ENCODE results near the gene CFAP206. TPM values are rescaled to one million over a fixed set of nuclear protein-coding genes. Genes with fewer than 3 reads are reported as not detected.

Gene CFAP206
- total and polyA plus RNA-seq, 2 experiments from 2014 or later: not detected

GRCh38 chr6:87366899-87367298, 40.9 kb upstream of the CFAP206 start:
- in situ Hi-C loops (cut with MboI): no loop called here
- 76 to 83% methylated on average over 3 of the region's 3 CpGs for WGBS, 2 experiments (ENCODE audit: low coverage in 1 of 2, low lambda C conversion rate in 2 of 2, missing lambda C conversion rate in 2 of 2)
- H4K20me1 ChIP-seq (ENCODE audit: insufficient read depth): no peaks in the 10 kb centered on the region
- no peaks in the 10 kb centered on the region for H3K4me1 ChIP-seq (ENCODE audit: insufficient read depth)
- TF ChIP-seq EZH2phosphoT487 (IDR thresholded peaks at IDR 0.05; ENCODE audit: insufficient read depth, low read depth) (no peak), EZH2 (IDR thresholded peaks at IDR 0.05; ENCODE audit: insufficient read depth, poor library complexity, severe bottlenecking) (no peak)
- no peak overlapping the region for H3K27ac ChIP-seq
- H3K9me2 ChIP-seq (ENCODE audit: insufficient read depth): no peaks in the 10 kb centered on the region
- no peaks in the 10 kb centered on the region for H3K27me3 ChIP-seq (replicated peaks; ENCODE audit: insufficient read depth)
- H3K9ac ChIP-seq: no peak overlapping the region
- no peaks in the 10 kb centered on the region for H3F3A ChIP-seq (ENCODE audit: insufficient read depth)
- H3K4me3 ChIP-seq: no peak overlapping the region
- DNase-seq: no peak
- no peak overlapping the region for H3K4me2 ChIP-seq (ENCODE audit: unreplicated experiment)
- no peak overlapping the region for H2AFZ ChIP-seq
- H3K9me3 ChIP-seq (ENCODE audit: low read depth): no peaks in the 10 kb centered on the region
- H3K79me2 ChIP-seq (ENCODE audit: insufficient read depth): no peaks in the 10 kb centered on the region
- H3K36me3 ChIP-seq (ENCODE audit: low read depth): no peaks in the 10 kb centered on the region

- 92% methylated on average over 2 of the region's 2 CpGs for WGBS, 2 experiments (ENCODE audit: low coverage in 1 of 2, low lambda C conversion rate in 2 of 2, missing lambda C conversion rate in 2 of 2)
- no peak for TF ChIP-seq EZH2 (IDR thresholded peaks at IDR 0.05; ENCODE audit: insufficient read depth, poor library complexity, severe bottlenecking)
- no peak for TF ChIP-seq EZH2phosphoT487 (IDR thresholded peaks at IDR 0.05; ENCODE audit: insufficient read depth, low read depth)
Observed at GRCh38 chr6:87373377-87373776, 34.4 kb upstream of the CFAP206 start.

GRCh38 chr6:87375315-87375714, 32.5 kb upstream of the CFAP206 start:
- H3K27me3 ChIP-seq (replicated peaks; ENCODE audit: insufficient read depth): no peaks in the 10 kb centered on the region
- no peaks in the 10 kb centered on the region for H3K9me2 ChIP-seq (ENCODE audit: insufficient read depth)
- no peak overlapping the region for H2AFZ ChIP-seq
- no peaks in the 10 kb centered on the region for H3K79me2 ChIP-seq (ENCODE audit: insufficient read depth)
- H3K9ac ChIP-seq: no peak overlapping the region
- no peak overlapping the region for H3K27ac ChIP-seq
- 66 to 69% methylated on average over 2 of the region's 2 CpGs for WGBS, 2 experiments (ENCODE audit: low coverage in 1 of 2, low lambda C conversion rate in 2 of 2, missing lambda C conversion rate in 2 of 2)
- H3K9me3 ChIP-seq (ENCODE audit: low read depth): no peaks in the 10 kb centered on the region
- no peaks in the 10 kb centered on the region for H4K20me1 ChIP-seq (ENCODE audit: insufficient read depth)
- H3K36me3 ChIP-seq (ENCODE audit: low read depth): no peaks in the 10 kb centered on the region
- TF ChIP-seq EZH2 (IDR thresholded peaks at IDR 0.05; ENCODE audit: insufficient read depth, poor library complexity, severe bottlenecking) (no peak), EZH2phosphoT487 (IDR thresholded peaks at IDR 0.05; ENCODE audit: insufficient read depth, low read depth) (no peak)
- no peaks in the 10 kb centered on the region for H3K4me1 ChIP-seq (ENCODE audit: insufficient read depth)
- in situ Hi-C loops (cut with MboI): no loop called here
- H3F3A ChIP-seq (ENCODE audit: insufficient read depth): no peaks in the 10 kb centered on the region
- no peak for DNase-seq
- H3K4me3 ChIP-seq: no peak overlapping the region
- no peak overlapping the region for H3K4me2 ChIP-seq (ENCODE audit: unreplicated experiment)

More at GRCh38 chr6:87373377-87373776, 34.4 kb upstream of the CFAP206 start:
- Histone ChIP-seq H3K4me3 (no peak overlapping the region), H3F3A (ENCODE audit: insufficient read depth) (no peaks in the 10 kb centered on the region), H3K27me3 (replicated peaks; ENCODE audit: insufficient read depth) (no peaks in the 10 kb centered on the region), H3K9me3 (ENCODE audit: low read depth) (no peaks in the 10 kb centered on the region), H4K20me1 (ENCODE audit: insufficient read depth) (no peaks in the 10 kb centered on the region), H3K4me2 (ENCODE audit: unreplicated experiment) (no peak overlapping the region), H3K4me1 (ENCODE audit: insufficient read depth) (no peaks in the 10 kb centered on the region), H3K9ac (no peak overlapping the region), H2AFZ (no peak overlapping the region), H3K36me3 (ENCODE audit: low read depth) (no peaks in the 10 kb centered on the region), H3K9me2 (ENCODE audit: insufficient read depth) (no peaks in the 10 kb centered on the region), H3K79me2 (ENCODE audit: insufficient read depth) (no peaks in the 10 kb centered on the region), H3K27ac (no peak overlapping the region)
- DNase-seq: no peak
- in situ Hi-C loops (cut with MboI): no loop called here

- in situ Hi-C loops (cut with MboI): no loop called here
Observed at GRCh38 chr6:87376643-87377042, 31.1 kb upstream of the CFAP206 start.

GRCh38 chr6:87378947-87379346, 28.8 kb upstream of the CFAP206 start:
- DNase-seq: no peak
- no peaks in the 10 kb centered on the region for H3K27me3 ChIP-seq (replicated peaks; ENCODE audit: insufficient read depth)
- in situ Hi-C loops (cut with MboI): no loop called here

More at GRCh38 chr6:87376643-87377042, 31.1 kb upstream of the CFAP206 start:
- H3K27ac ChIP-seq: no peak overlapping the region
- DNase-seq: no peak
- no peaks in the 10 kb centered on the region for H3K27me3 ChIP-seq (replicated peaks; ENCODE audit: insufficient read depth)
- H3K79me2 ChIP-seq (ENCODE audit: insufficient read depth): no peaks in the 10 kb centered on the region
- WGBS, 2 experiments (ENCODE audit: low coverage in 1 of 2, low lambda C conversion rate in 2 of 2, missing lambda C conversion rate in 2 of 2): 83 to 93% methylated on average over 2 of the region's 2 CpGs
- no peak for TF ChIP-seq EZH2 (IDR thresholded peaks at IDR 0.05; ENCODE audit: insufficient read depth, poor library complexity, severe bottlenecking)
- no peak for TF ChIP-seq EZH2phosphoT487 (IDR thresholded peaks at IDR 0.05; ENCODE audit: insufficient read depth, low read depth)
- H3K36me3 ChIP-seq (ENCODE audit: low read depth): no peaks in the 10 kb centered on the region
- no peaks in the 10 kb centered on the region for H3K4me1 ChIP-seq (ENCODE audit: insufficient read depth)
- no peaks in the 10 kb centered on the region for H3K9me2 ChIP-seq (ENCODE audit: insufficient read depth)
- no peaks in the 10 kb centered on the region for H3K9me3 ChIP-seq (ENCODE audit: low read depth)
- H3F3A ChIP-seq (ENCODE audit: insufficient read depth): no peaks in the 10 kb centered on the region
- H3K4me2 ChIP-seq (ENCODE audit: unreplicated experiment): no peak overlapping the region
- H2AFZ ChIP-seq: no peak overlapping the region
- no peak overlapping the region for H3K9ac ChIP-seq
- H3K4me3 ChIP-seq: no peak overlapping the region
- H4K20me1 ChIP-seq (ENCODE audit: insufficient read depth): no peaks in the 10 kb centered on the region

More at GRCh38 chr6:87378947-87379346, 28.8 kb upstream of the CFAP206 start:
- WGBS, 2 experiments (ENCODE audit: low coverage in 1 of 2, low lambda C conversion rate in 2 of 2, missing lambda C conversion rate in 2 of 2): 52 to 54% methylated on average over 4 of the region's 4 CpGs
- no peaks in the 10 kb centered on the region for H3K4me1 ChIP-seq (ENCODE audit: insufficient read depth)
- H3K27ac ChIP-seq: no peak overlapping the region
- H2AFZ ChIP-seq: no peak overlapping the region
- H3K9me2 ChIP-seq (ENCODE audit: insufficient read depth): no peaks in the 10 kb centered on the region
- no peaks in the 10 kb centered on the region for H4K20me1 ChIP-seq (ENCODE audit: insufficient read depth)
- no peaks in the 10 kb centered on the region for H3K9me3 ChIP-seq (ENCODE audit: low read depth)
- no peaks in the 10 kb centered on the region for H3K79me2 ChIP-seq (ENCODE audit: insufficient read depth)
- no peaks in the 10 kb centered on the region for H3K36me3 ChIP-seq (ENCODE audit: low read depth)
- no peak overlapping the region for H3K4me2 ChIP-seq (ENCODE audit: unreplicated experiment)
- no peak overlapping the region for H3K4me3 ChIP-seq
- no peak overlapping the region for H3K9ac ChIP-seq
- H3F3A ChIP-seq (ENCODE audit: insufficient read depth): no peaks in the 10 kb centered on the region
- TF ChIP-seq EZH2phosphoT487 (IDR thresholded peaks at IDR 0.05; ENCODE audit: insufficient read depth, low read depth) (no peak), EZH2 (IDR thresholded peaks at IDR 0.05; ENCODE audit: insufficient read depth, poor library complexity, severe bottlenecking) (no peak)

Data from GM23248 (cell line).